HEK293 (cell line): ENCODE measurements around the gene DPCD.

Experiments
- CTCF ChIA-PET: fragments of 350-600 bp; formaldehyde crosslinking; extraction: SDS; loops from one replicate; lab custom pipeline; 2021; ENCODE audit warnings: antibody characterized with exemption; lab: Yijun Ruan, JAX
- POLR2A ChIA-PET: fragments of 300-600 bp; formaldehyde crosslinking; extraction: SDS; loops from one replicate; lab custom pipeline; 2020; ENCODE audit warnings: antibody characterized with exemption, inconsistent platforms; lab: Yijun Ruan, JAX
- H3K27ac ChIP-seq: fragments of 200-500 bp; sonication (Bioruptor generic); 2 replicates; pipeline ENCODE4 v1.5.1; 2014; ENCODE audit warnings: low read depth, low read length, control low read depth, inconsistent platforms; ENCODE audit errors: extremely low read depth
- H3K36me3 ChIP-seq, 2 experiments: fragments of 200-500 bp in 1 of 2; sonication (Bioruptor generic) in 1 of 2; 1 replicate in 1 of 2; 2 replicates in 1 of 2; pipeline ENCODE4 v1.5.1; 2014 to 2017; ENCODE audit warnings: inconsistent platforms in 2 of 2, low read length in 2 of 2; ENCODE audit not compliant: control insufficient read depth in 2 of 2, insufficient read depth in 1 of 2
- H3K4me1 ChIP-seq: fragments of 200-500 bp; sonication (Bioruptor generic); 2 replicates; pipeline ENCODE4 v1.5.1; 2014; ENCODE audit warnings: mild to moderate bottlenecking, low read length, inconsistent platforms; ENCODE audit not compliant: control insufficient read depth, insufficient read depth
- H3K4me3 ChIP-seq: 2 replicates; pipeline ENCODE4 v1.5.1; 2011; ENCODE audit warnings: low read depth, mild to moderate bottlenecking, control low read depth, low read length, moderate library complexity
- H3K9me3 ChIP-seq: fragments of 200-500 bp; sonication (Bioruptor generic); 2 replicates; pipeline ENCODE4 v1.5.1; 2014; ENCODE audit warnings: low read depth, low read length, inconsistent platforms; ENCODE audit not compliant: control insufficient read depth, insufficient read depth
- EGR2 ChIP-seq: fragments of 450-650 bp; formaldehyde crosslinking; IDR thresholded peaks from 2 replicates; pipeline ENCODE4 v1.5.1; 2016; ENCODE audit warnings: low read depth, missing biosample characterization, missing genetic modification characterization
- GLI2 ChIP-seq: fragments of 450-650 bp; formaldehyde crosslinking; IDR thresholded peaks from 2 replicates; pipeline ENCODE4; 2017; ENCODE audit warnings: missing biosample characterization, missing genetic modification characterization, low read depth, borderline replicate concordance
- GLIS1 ChIP-seq: fragments of 450-650 bp; formaldehyde crosslinking; IDR thresholded peaks from 2 replicates; pipeline ENCODE4 v1.5.1; 2016; ENCODE audit warnings: missing biosample characterization, missing genetic modification characterization
- GLIS2 ChIP-seq: fragments of 450-650 bp; formaldehyde crosslinking; IDR thresholded peaks from 2 replicates; pipeline ENCODE4 v1.5.1; 2016; ENCODE audit warnings: missing biosample characterization, missing genetic modification characterization
- KLF1 ChIP-seq: fragments of 450-650 bp; formaldehyde crosslinking; IDR thresholded peaks from 2 replicates; pipeline ENCODE4 v1.5.1; 2016; ENCODE audit warnings: missing biosample characterization, missing genetic modification characterization
- MYNN ChIP-seq: fragments of 450-650 bp; formaldehyde crosslinking; IDR thresholded peaks from 2 replicates; pipeline ENCODE4 v1.5.1; 2016; ENCODE audit warnings: missing biosample characterization, missing genetic modification characterization, borderline replicate concordance
- SP7 ChIP-seq: fragments of 450-650 bp; formaldehyde crosslinking; IDR thresholded peaks from 2 replicates; pipeline ENCODE4 v1.5.1; 2016; ENCODE audit warnings: missing biosample characterization, missing genetic modification characterization
- ZFHX2 ChIP-seq: fragments of 450-650 bp; formaldehyde crosslinking; conservative IDR thresholded peaks from 2 replicates; pipeline ENCODE4 v1.5.1; 2016; ENCODE audit warnings: missing biosample characterization, missing genetic modification characterization
- ZFP41 ChIP-seq: fragments of 450-650 bp; formaldehyde crosslinking; IDR thresholded peaks from 2 replicates; pipeline ENCODE4 v1.5.1; 2016; ENCODE audit warnings: missing biosample characterization, missing genetic modification characterization, borderline replicate concordance
- ZIC2 ChIP-seq: fragments of 450-650 bp; formaldehyde crosslinking; IDR thresholded peaks from 2 replicates; pipeline ENCODE4 v1.5.1; 2016; ENCODE audit warnings: missing biosample characterization, missing genetic modification characterization
- ZNF121 ChIP-seq: fragments of 450-650 bp; formaldehyde crosslinking; IDR thresholded peaks from 2 replicates; pipeline ENCODE4 v1.5.1; 2016; ENCODE audit warnings: missing biosample characterization, missing genetic modification characterization
- ZNF133 ChIP-seq: fragments of 450-650 bp; formaldehyde crosslinking; IDR thresholded peaks from 2 replicates; pipeline ENCODE4 v1.5.1; 2016; ENCODE audit warnings: missing biosample characterization, missing genetic modification characterization
- ZNF184 ChIP-seq: fragments of 450-650 bp; IDR thresholded peaks from 2 replicates; pipeline ENCODE4 v1.5.1; 2018; ENCODE audit warnings: missing biosample characterization, mild to moderate bottlenecking, missing genetic modification characterization
- ZNF24 ChIP-seq: fragments of 450-650 bp; formaldehyde crosslinking; IDR thresholded peaks from 2 replicates; pipeline ENCODE4 v1.5.1; 2016; ENCODE audit warnings: missing biosample characterization, missing genetic modification characterization
- ZNF266 ChIP-seq: fragments of 450-650 bp; formaldehyde crosslinking; IDR thresholded peaks from 2 replicates; pipeline ENCODE4 v1.5.1; 2016; ENCODE audit warnings: missing biosample characterization, missing genetic modification characterization, low read depth
- ZNF350 ChIP-seq: fragments of 450-650 bp; formaldehyde crosslinking; IDR thresholded peaks from 2 replicates; pipeline ENCODE4 v1.5.0; 2017; ENCODE audit warnings: missing biosample characterization, mild to moderate bottlenecking, missing genetic modification characterization
- ZNF366 ChIP-seq: fragments of 450-650 bp; formaldehyde crosslinking; conservative IDR thresholded peaks from 2 replicates; pipeline ENCODE4 v1.5.1; 2016; ENCODE audit warnings: missing biosample characterization, missing genetic modification characterization
- ZNF521 ChIP-seq: fragments of 450-650 bp; formaldehyde crosslinking; IDR thresholded peaks from 2 replicates; pipeline ENCODE4 v1.5.1; 2017; ENCODE audit warnings: missing biosample characterization, mild to moderate bottlenecking, missing genetic modification characterization
- ZNF624 ChIP-seq: fragments of 450-650 bp; formaldehyde crosslinking; IDR thresholded peaks from 2 replicates; pipeline ENCODE4 v1.5.1; 2017; ENCODE audit warnings: missing biosample characterization, missing genetic modification characterization
- ZNF629 ChIP-seq: fragments of 450-650 bp; formaldehyde crosslinking; IDR thresholded peaks from 2 replicates; pipeline ENCODE4 v1.5.1; 2017; ENCODE audit warnings: missing biosample characterization, missing genetic modification characterization
- ZNF664 ChIP-seq: fragments of 450-650 bp; formaldehyde crosslinking; IDR thresholded peaks from 2 replicates; pipeline ENCODE4 v1.5.1; 2016; ENCODE audit warnings: missing biosample characterization, missing genetic modification characterization
- TF ChIP-seq, protein P1 (sequence below): fragments of 450-650 bp; formaldehyde crosslinking; IDR thresholded peaks from 2 replicates; pipeline ENCODE4 v1.5.1; 2016; ENCODE audit warnings: missing biosample characterization, missing genetic modification characterization
- TF ChIP-seq, protein P2 (sequence below): fragments of 450-650 bp; formaldehyde crosslinking; IDR thresholded peaks from 2 replicates; pipeline ENCODE4 v1.5.1; 2016; ENCODE audit warnings: missing biosample characterization, missing genetic modification characterization
- TF ChIP-seq, protein P3 (sequence below): IDR thresholded peaks from 2 replicates; pipeline ENCODE4 v1.6.1; 2011; ENCODE audit warnings: mild to moderate bottlenecking, low read depth, low read length, borderline replicate concordance

Gene DPCD

DNA sequence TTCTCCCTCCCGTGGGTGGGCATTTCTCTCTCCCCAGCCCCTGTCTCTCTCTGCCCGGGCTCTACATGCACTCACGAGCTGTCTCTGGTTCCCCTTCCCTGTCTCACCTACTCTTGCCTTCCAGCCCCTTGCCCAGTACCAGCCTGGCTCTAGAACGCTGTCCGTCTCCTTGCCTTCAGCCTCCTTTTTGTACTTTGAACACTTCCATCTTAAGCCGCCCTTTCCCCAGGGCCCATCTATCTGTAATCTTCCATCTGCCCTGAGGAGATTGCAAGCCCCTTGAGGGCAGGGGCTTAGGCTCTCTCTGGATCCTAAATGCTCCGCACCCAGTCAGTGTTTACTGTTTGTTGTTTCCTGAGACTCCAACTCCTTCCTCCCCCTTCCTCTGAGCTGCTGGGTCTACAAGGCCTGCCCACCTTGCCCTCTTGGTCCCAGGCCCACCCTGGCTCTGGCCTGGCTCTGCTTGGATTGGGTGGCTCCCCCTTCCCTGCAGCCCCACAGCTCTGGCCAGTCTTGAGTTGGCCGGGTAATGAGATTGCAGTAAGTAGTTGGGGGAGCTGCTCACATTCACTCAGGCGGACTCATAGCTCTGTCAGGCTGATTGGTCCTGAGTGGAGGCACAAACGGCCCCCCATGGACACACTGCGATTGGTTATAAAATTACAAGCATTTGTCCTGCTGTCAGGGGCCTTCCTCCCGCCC is 28.4 kb upstream of the DPCD start (continued):
- TF ChIP-seq, protein P1, sequence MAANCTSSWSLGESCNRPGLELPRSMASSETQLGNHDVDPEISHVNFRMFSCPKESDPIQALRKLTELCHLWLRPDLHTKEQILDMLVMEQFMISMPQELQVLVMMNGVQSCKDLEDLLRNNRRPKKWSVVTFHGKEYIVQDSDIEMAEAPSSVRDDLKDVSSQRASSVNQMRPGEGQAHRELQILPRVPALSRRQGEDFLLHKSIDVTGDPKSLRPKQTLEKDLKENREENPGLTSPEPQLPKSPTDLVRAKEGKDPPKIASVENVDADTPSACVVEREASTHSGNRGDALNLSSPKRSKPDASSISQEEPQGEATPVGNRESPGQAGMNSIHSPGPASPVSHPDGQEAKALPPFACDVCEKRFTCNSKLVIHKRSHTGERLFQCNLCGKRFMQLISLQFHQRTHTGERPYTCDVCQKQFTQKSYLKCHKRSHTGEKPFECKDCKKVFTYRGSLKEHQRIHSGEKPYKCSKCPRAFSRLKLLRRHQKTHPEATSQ (tag by site-specific recombination), result no peak

DNA sequence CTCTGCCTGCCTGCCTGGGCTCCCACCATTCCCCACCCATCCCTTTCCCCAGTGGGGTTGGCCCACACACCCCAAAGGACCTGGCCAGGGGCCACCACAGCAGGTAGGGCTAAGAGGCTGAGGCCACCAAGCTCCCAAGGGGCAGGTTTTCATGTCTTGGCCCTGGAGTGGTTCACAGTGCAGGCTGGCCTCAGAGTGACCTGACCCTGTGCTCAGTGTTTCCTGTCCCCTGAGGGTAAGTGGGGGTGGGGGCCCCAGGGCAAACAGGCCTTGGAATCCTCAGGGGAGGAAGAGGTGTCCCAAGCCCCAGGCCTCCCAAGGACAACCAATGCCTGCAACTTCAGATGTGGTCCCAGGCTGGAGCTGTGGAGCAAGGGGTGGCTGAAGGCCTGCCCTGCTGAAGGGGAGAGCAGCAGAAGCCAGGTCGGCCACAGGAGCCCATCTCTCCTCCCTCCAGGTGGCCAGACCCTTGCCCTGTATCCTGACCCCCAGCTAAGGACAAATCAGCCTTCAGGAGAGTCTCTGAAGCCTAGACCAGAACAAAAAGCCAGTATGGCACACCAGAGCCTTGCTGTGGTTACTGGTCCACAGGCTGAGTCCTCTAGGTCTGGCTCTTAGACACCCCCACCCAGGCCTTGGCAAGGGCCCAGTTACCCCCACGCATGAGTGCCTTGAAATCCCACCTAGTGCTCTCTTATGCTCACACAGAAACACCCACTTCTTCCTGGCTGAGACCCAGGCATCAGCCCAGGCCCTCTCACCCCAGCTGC is 27.6 kb upstream of the DPCD start:
- peaks cover 0 to 5% of the 10 kb centered on the region in 2 experiments; a peak in 1 of 3 replicates for H3K36me3 ChIP-seq
- no peaks in the 10 kb centered on the region for H3K9me3 ChIP-seq
- no peak overlapping the region for H3K4me3 ChIP-seq
- no peaks in the 10 kb centered on the region for H3K4me1 ChIP-seq
- ChIA-PET POLR2A (no interaction called here), CTCF (interaction anchor here (1.2 to 1.4 kb wide), 2 partner anchors 10 to 16 kb away, joined by 3 to 4 read pairs; no protein-coding TSS in a partner anchor)
- 0 out of 2 replicates have a peak, but pooled peaks have one; percentile 25 for TF ChIP-seq GLIS2
- TF ChIP-seq ZIC2 (tag by site-specific recombination), result peak; percentile 52
- peak; percentile 98 for TF ChIP-seq ZFHX2
- TF ChIP-seq ZNF624, result no peak
- 0 out of 2 replicates have a peak, but pooled peaks have one; percentile 5 for TF ChIP-seq GLIS1 (tag by site-specific recombination)
- peak; percentile 98 for TF ChIP-seq EGR2 (tag by site-specific recombination)
- no peak for TF ChIP-seq MYNN (tag by site-specific recombination)
- no peak overlapping the region for H3K27ac ChIP-seq

DNA sequence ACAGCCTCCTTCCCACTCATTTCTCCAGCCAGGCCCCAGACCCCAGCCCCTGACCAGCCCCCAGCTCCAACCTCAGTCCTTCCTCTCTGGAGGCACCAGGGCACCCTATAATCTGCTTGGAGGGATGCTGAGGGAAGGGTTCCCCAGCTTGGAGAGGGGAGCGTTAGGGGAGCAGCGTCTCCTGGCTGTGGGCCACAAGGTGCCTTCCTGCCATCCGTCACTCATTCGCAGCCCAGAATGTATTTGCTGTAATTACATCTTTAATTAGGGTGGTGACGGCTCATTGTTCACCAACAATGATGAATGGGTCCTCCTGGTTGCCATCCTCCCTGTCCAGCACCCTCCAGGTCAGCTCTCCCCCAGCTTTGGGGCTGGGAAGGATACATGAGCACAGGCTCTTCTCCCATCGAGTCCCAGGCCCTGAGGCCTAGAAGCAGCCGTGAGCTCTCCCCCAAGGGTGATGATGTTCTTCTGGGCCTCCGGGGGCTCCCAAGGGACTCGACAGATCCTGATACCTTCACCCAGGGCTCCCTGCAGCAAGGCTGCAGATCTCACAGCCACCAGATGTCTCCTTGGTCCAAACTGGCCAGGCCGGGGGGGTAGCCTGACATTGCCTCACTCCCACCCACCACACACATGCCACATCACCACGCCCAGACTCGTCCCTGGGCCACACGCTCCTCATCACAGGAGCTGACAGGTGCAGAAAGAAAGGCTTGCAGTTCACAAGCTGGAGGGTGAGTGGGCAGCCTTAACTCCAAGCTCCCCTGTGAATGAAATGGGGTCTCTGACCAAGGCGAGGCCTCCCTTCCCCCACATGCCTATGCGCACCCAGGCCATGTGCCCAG is 26.8 kb upstream of the DPCD start:
- POLR2A ChIA-PET, result no interaction called here
- TF ChIP-seq, protein P2, sequence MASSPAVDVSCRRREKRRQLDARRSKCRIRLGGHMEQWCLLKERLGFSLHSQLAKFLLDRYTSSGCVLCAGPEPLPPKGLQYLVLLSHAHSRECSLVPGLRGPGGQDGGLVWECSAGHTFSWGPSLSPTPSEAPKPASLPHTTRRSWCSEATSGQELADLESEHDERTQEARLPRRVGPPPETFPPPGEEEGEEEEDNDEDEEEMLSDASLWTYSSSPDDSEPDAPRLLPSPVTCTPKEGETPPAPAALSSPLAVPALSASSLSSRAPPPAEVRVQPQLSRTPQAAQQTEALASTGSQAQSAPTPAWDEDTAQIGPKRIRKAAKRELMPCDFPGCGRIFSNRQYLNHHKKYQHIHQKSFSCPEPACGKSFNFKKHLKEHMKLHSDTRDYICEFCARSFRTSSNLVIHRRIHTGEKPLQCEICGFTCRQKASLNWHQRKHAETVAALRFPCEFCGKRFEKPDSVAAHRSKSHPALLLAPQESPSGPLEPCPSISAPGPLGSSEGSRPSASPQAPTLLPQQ (tag by site-specific recombination), result no peak
- no peak for TF ChIP-seq GLI2 (tag by site-specific recombination)
- TF ChIP-seq SP7, result peak; percentile 72
- no peak for TF ChIP-seq ZNF521 (tag by site-specific recombination)
- no peak for TF ChIP-seq ZFP41 (tag by site-specific recombination)
- peak; percentile 81 for TF ChIP-seq ZFHX2
- peak; percentile 64 for TF ChIP-seq EGR2 (tag by site-specific recombination)
- TF ChIP-seq, all 188 proteins: peak for 3

DNA sequence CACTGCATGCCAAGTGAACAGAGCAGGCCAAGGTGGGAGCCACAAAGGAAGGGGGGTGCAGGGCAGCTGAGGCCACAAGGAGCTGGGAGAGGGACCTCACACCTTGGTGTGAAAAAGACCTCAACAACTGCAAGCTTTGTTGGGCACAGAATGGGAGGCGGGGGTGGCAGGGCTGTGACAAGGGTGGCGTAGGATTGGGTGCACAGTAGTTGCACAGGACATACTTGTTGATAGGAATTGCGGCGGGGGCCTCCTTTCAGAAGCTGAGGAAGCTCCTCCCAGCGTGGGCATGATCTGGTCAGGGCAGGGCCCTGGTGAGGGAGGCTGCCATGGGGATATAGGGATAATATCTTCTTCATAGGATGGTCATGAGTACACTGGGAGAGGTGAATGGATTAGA is 25.9 kb upstream of the DPCD start:
- Histone ChIP-seq H3K4me1 (no peaks in the 10 kb centered on the region), H3K9me3 (no peaks in the 10 kb centered on the region), H3K4me3 (no peak overlapping the region), H3K27ac (no peak overlapping the region), H3K36me3 (no peaks in the 10 kb centered on the region)
- ChIA-PET POLR2A (no interaction called here), CTCF (interaction anchor here (0.6 to 1.7 kb wide), 2 partner anchors 328 to 348 kb away, joined by 8 to 10 read pairs; no protein-coding TSS in a partner anchor)
- TF ChIP-seq ZNF366 (tag by site-specific recombination) (no peak), ZNF184 (tag by site-specific recombination) (no peak), ZNF121 (tag by site-specific recombination) (no peak), ZNF664 (tag by site-specific recombination) (no peak), ZNF350 (tag by site-specific recombination) (no peak), KLF1 (tag by site-specific recombination) (no peak), ZNF266 (tag by site-specific recombination) (no peak), ZNF629 (no peak), ZNF133 (tag by site-specific recombination) (no peak), ZNF24 (tag by site-specific recombination) (no peak)
- TF ChIP-seq, protein P3, sequence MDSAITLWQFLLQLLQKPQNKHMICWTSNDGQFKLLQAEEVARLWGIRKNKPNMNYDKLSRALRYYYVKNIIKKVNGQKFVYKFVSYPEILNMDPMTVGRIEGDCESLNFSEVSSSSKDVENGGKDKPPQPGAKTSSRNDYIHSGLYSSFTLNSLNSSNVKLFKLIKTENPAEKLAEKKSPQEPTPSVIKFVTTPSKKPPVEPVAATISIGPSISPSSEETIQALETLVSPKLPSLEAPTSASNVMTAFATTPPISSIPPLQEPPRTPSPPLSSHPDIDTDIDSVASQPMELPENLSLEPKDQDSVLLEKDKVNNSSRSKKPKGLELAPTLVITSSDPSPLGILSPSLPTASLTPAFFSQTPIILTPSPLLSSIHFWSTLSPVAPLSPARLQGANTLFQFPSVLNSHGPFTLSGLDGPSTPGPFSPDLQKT, result no peak

More for the DNA sequence above, 26.8 kb upstream of the DPCD start:
- H3K36me3 ChIP-seq, result no peaks in the 10 kb centered on the region
- no peak overlapping the region for H3K4me3 ChIP-seq
- H3K4me1 ChIP-seq, result no peaks in the 10 kb centered on the region
- no peaks in the 10 kb centered on the region for H3K9me3 ChIP-seq
- no peak overlapping the region for H3K27ac ChIP-seq
- CTCF ChIA-PET, result interaction anchor here (0.7 to 1.4 kb wide), 2 partner anchors 9 to 624 kb away, joined by 3 read pairs; no protein-coding TSS in a partner anchor
